GM12872 (cell line): Measurements from ENCODE around the gene CFAP70.

ENCODE experiments used
- CTCF ChIP-seq: IDR thresholded peaks from 3 replicates; pipeline ENCODE4 v1.5.1; 2011; ENCODE audit warnings: low read depth, mild to moderate bottlenecking, low read length, moderate library complexity; ENCODE audit not compliant: insufficient read depth

Gene CFAP70

GRCh38 chr10:73399063-73399462 lies 40.4 kb upstream of the CFAP70 start:
- no peak for TF ChIP-seq CTCF

GRCh38 chr10:73398024-73398423 lies 39.4 kb upstream of the CFAP70 start:
- 0 out of 3 replicates have a peak, but pooled peaks have one; percentile 9 for TF ChIP-seq CTCF

GRCh38 chr10:73388228-73388627 lies 29.6 kb upstream of the CFAP70 start:
- no peak for TF ChIP-seq CTCF

GRCh38 chr10:73386583-73386982 lies 27.9 kb upstream of the CFAP70 start:
- TF ChIP-seq CTCF = no peak

GRCh38 chr10:73379064-73379748 lies 20.5 kb upstream of the CFAP70 start:
- no peak for TF ChIP-seq CTCF

- no peak for TF ChIP-seq CTCF
Observed at GRCh38 chr10:73376679-73377078, 18.0 kb upstream of the CFAP70 start.

GRCh38 chr10:73368238-73368637 lies 9.6 kb upstream of the CFAP70 start:
- no peak for TF ChIP-seq CTCF
